ENCODE measurements around the gene PLD3.

DNA sequence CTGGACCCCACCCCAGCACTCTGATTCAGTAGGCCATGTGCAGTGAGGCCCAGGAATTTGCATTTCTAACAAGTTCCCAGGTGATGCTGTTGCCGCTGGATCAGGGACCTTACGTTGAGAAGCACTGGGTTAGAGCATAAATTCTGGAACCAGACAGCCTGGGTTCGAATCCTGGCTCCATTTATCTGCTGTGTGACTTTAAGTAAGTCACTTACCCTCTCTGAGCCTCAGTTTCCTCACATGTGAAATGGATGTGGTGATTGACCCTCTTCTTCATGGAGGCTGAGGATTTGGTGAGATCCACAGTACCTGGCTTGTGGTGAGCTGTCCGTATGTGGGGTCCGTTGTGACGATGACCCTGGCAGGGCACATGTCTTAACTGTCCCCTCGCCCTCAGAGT, 25.6 kb downstream of the PLD3 start:
- TF ChIP-seq POLR2A (IDR thresholded peaks at IDR 0.05) = no peak
- TF ChIP-seq, protein P1, sequence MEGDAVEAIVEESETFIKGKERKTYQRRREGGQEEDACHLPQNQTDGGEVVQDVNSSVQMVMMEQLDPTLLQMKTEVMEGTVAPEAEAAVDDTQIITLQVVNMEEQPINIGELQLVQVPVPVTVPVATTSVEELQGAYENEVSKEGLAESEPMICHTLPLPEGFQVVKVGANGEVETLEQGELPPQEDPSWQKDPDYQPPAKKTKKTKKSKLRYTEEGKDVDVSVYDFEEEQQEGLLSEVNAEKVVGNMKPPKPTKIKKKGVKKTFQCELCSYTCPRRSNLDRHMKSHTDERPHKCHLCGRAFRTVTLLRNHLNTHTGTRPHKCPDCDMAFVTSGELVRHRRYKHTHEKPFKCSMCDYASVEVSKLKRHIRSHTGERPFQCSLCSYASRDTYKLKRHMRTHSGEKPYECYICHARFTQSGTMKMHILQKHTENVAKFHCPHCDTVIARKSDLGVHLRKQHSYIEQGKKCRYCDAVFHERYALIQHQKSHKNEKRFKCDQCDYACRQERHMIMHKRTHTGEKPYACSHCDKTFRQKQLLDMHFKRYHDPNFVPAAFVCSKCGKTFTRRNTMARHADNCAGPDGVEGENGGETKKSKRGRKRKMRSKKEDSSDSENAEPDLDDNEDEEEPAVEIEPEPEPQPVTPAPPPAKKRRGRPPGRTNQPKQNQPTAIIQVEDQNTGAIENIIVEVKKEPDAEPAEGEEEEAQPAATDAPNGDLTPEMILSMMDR (IDR thresholded peaks at IDR 0.05) = no peak
